NCI-H510A treated with DMSO at 0.1 percent for 48 hours (cell line): ENCODE measurements around the gene ZBTB20.

ENCODE experiments used
- DNase-seq: peaks from one replicate; lab custom pipeline; 2025; lab: John Stamatoyannopoulos, UW

ZBTB20 gene

GRCh38 chr3:114762144-114762543, 384.9 kb downstream of the ZBTB20 start:
- DNase-seq, result no peak

- DNase-seq, result no peak
These were observed 386.4 kb downstream of the ZBTB20 start for GRCh38 chr3:114760679-114761078.

- no peak for DNase-seq
These were observed 388.0 kb downstream of the ZBTB20 start for GRCh38 chr3:114758831-114759699.

DNA sequence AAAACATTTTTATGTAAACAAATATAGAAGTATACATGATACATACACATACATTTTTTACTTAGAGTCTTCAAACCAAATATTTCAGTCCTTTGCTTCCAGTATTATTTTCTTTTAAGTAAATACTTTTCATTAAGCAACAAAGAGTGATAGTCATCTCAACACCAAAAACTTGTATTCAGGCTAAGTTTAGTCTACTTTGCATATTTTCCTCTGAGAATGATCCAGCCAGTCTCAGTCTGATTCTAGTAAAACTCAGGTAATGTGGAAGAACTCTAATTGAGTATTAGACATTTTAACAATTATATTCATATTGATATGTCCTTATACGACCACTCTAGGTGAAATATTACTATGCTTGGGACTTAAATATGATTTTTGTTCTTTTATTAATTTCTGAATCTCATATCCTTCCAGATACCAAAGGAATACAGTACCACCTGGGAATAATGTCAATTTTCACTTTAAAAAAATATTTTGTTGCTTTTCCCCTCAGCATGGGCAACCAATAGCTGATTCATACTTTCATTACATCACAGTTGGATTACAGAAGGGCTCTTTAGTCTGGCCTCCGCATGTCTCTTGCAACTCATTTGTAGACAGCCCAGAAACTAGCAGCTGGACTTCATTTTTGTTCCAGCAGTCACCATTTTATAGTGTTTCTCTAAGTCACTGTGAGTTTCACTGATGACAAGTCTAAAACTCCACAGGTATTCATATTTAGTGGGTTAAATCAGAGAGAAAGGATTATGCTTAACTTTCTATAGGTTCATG, 390.4 kb downstream of the ZBTB20 start:
- no peak for DNase-seq

GRCh38 chr3:114746502-114746901, 400.6 kb downstream of the ZBTB20 start:
- no peak for DNase-seq

- no peak for DNase-seq
These were observed 401.5 kb downstream of the ZBTB20 start for GRCh38 chr3:114745322-114746240.

- DNase-seq, result no peak
These were observed 403.2 kb downstream of the ZBTB20 start for GRCh38 chr3:114743746-114744485.

GRCh38 chr3:114741066-114741465, 406.0 kb downstream of the ZBTB20 start:
- no peak for DNase-seq

DNA sequence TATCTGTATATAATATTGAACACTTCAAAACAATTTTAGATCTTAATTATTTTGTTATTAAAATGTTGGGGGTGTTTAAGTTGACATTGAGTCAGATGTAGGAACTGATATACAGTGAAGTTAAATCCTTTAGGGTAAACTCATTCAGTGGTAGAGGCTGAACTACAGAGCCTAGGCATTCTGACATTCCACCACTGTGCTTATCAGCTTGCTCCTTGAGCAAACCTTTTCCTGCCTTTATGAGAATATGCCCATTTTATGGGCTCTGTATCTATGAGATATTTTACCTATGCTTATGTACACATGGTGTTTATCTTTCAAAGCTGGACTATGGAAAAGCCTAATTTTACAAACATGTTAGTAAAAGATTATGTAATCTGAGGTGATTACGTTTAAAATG, 407.5 kb downstream of the ZBTB20 start:
- DNase-seq, result no peak

GRCh38 chr3:114732353-114732752, 414.7 kb downstream of the ZBTB20 start:
- DNase-seq, result no peak

- no peak for DNase-seq
These were observed 416.7 kb downstream of the ZBTB20 start for GRCh38 chr3:114730397-114730796.

GRCh38 chr3:114727373-114727772, 419.7 kb downstream of the ZBTB20 start:
- DNase-seq, result no peak

DNA sequence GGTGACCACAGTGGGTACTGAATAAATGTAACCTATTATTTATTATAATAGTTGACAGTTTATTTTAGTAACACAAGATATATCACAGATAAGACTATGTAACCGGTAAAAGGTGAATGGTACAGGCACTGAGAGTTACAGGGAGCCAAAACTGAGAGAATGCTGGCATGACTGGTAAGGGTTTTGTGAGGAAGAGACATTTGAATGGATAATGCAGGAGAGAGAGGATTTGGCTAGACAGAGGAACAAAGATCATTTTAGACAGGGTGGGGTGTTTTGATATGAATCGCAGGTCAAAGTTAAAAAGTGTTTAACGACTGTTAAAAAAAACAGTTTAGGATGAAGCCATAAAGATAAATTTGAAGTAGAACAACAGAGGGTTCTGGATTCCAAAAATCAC, 421.1 kb downstream of the ZBTB20 start:
- DNase-seq, result no peak

DNA sequence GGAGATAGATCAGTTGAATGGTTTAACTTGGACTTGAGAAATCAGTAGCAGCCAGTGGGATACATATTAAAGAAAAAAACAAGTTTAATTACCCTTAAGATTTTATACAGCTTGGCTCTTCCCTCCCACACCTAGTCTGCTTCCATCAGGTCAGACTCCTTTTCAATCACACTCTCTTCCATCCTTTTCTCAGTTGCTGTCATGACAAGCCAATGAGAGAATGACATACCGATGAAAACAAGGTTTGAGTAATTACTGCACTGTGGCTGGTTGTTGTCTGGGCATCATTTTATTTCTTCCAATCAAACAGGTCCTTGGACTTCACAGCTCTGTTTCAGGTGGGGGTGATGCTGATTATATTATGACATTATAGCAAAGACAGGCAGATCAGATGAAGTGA, 424.6 kb downstream of the ZBTB20 start:
- no peak for DNase-seq

GRCh38 chr3:114721864-114722263, 425.2 kb downstream of the ZBTB20 start:
- DNase-seq, result no peak

DNA sequence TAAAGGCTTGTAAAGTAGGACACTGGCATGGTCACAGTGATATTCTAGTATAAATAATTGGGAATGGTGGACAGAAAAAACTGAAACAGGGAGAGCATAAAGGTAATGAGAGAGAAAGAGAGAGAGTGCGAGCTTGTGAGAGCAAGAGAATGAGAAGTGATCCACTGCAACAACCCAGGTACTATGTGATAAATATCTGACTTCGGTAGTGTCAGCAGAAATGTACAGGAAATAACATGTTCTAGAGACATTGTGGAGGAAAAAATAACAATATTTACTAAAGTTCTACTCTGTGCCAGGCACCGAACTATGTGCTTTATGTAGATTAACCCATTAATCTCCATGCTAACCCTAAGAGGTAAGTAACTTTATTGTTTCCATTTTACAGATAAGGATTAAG, 425.9 kb downstream of the ZBTB20 start:
- no peak for DNase-seq

- DNase-seq, result no peak
These were observed 428.2 kb downstream of the ZBTB20 start for GRCh38 chr3:114718898-114719210.

- DNase-seq, result no peak
These were observed 428.8 kb downstream of the ZBTB20 start for GRCh38 chr3:114718071-114718897.

DNA sequence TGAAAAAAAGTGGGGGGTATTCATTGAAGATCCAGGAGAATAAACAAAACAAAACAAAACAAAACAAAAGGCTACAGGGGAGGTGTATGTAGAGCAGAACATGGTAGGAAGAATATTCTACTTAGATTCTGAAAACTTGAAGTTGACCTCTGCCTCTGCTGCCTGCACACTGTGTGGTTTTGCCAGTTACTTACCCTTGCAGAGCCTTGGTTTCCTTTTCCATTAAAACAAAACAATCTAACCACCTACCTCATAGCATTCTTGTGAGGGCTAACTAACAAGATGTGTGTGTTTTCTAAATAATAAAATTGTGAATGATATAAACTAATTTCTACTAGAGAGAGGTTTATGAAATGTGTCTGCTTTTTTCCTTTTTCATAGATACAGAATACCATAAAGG, 430.2 kb downstream of the ZBTB20 start:
- DNase-seq, result no peak

GRCh38 chr3:114716126-114716525, 431.0 kb downstream of the ZBTB20 start:
- no peak for DNase-seq

DNA sequence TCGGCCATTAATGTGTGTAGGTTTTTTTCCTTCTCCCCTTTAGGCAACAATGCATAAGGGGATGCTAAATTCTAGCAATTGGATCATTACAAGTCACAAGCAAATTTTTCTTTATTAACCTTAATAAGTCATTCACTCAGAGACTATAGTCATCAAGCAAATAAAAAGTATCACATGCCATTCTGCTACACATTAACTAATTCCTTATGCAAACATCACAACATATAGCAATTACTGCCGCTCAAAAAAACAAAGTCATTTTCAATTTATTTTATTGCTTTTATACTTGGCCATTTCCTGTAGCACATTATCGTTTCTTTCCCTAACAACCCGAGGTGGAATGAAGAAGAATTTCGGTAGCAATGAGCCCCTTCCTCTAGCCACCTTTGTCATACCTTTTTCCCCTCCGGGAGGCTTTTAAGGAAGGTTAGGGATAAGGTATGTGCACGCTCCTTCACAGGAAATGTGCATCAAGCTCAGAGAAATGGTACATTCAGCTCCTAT, 432.1 kb downstream of the ZBTB20 start:
- no peak for DNase-seq
